HG03442 (cell line): Measurements from ENCODE around the gene ADAM23.

Source experiments
- ATAC-seq: cut with Tn5 transposase; IDR thresholded peaks from one replicate; pipeline ENCODE4 v1.9.1; 2021; ENCODE audit warnings: mild to moderate bottlenecking, moderate library complexity; ENCODE audit not compliant: unreplicated experiment

The ADAM23 gene

GRCh38 chr2:206488623-206489022 lies 45.3 kb downstream of the ADAM23 start:
- ATAC-seq, result no peak

- ATAC-seq, result no peak
Observed at GRCh38 chr2:206494061-206494460, 50.7 kb downstream of the ADAM23 start.

GRCh38 chr2:206502729-206503128 lies 59.4 kb downstream of the ADAM23 start:
- no peak for ATAC-seq

- ATAC-seq, result no peak
Observed at GRCh38 chr2:206511283-206511682, 68.0 kb downstream of the ADAM23 start.

GRCh38 chr2:206512999-206513398 lies 69.7 kb downstream of the ADAM23 start:
- ATAC-seq, result no peak

- no peak for ATAC-seq
Observed at GRCh38 chr2:206515580-206515979, 72.2 kb downstream of the ADAM23 start.

- ATAC-seq, result no peak
Observed at GRCh38 chr2:206518997-206519396, 75.7 kb downstream of the ADAM23 start.

- no peak for ATAC-seq
Observed at GRCh38 chr2:206520450-206520849, 77.1 kb downstream of the ADAM23 start.

- ATAC-seq, result no peak
Observed at GRCh38 chr2:206521115-206521514, 77.8 kb downstream of the ADAM23 start.

GRCh38 chr2:206521612-206522011 lies 78.3 kb downstream of the ADAM23 start:
- no peak for ATAC-seq

- no peak for ATAC-seq
Observed at GRCh38 chr2:206526416-206526815, 83.1 kb downstream of the ADAM23 start.

- ATAC-seq, result no peak
Observed at GRCh38 chr2:206527153-206527552, 83.8 kb downstream of the ADAM23 start.

- ATAC-seq, result no peak
Observed at GRCh38 chr2:206530727-206531126, 87.4 kb downstream of the ADAM23 start.

- ATAC-seq, result no peak
Observed at GRCh38 chr2:206531996-206532543, 88.7 kb downstream of the ADAM23 start.

- no peak for ATAC-seq
Observed at GRCh38 chr2:206533977-206534376, 90.6 kb downstream of the ADAM23 start.

GRCh38 chr2:206535260-206535986 lies 92.1 kb downstream of the ADAM23 start:
- no peak for ATAC-seq

GRCh38 chr2:206540757-206541156 lies 97.4 kb downstream of the ADAM23 start:
- no peak for ATAC-seq

GRCh38 chr2:206543073-206543472 lies 99.7 kb downstream of the ADAM23 start:
- ATAC-seq, result no peak

- no peak for ATAC-seq
Observed at GRCh38 chr2:206548383-206548782, 105.1 kb downstream of the ADAM23 start.

GRCh38 chr2:206555721-206556120 lies 112.4 kb downstream of the ADAM23 start:
- ATAC-seq, result no peak

- ATAC-seq, result peak; percentile 50
Observed at GRCh38 chr2:206556357-206556949, 113.1 kb downstream of the ADAM23 start.

GRCh38 chr2:206557321-206557720 lies 114.0 kb downstream of the ADAM23 start:
- ATAC-seq, result no peak
